Sigmoid colon (tissue), 7 donors: Measurements from ENCODE around the gene CSTB. TPM values are rescaled to one million over a fixed set of nuclear protein-coding genes. Genes with fewer than 3 reads are reported as not detected.

Experiments used
- DNase-seq: peaks from one replicate; pipeline ENCODE4 v3.0.0-alpha.2; 2019
- H3K27ac ChIP-seq, 4 donors: fragments of 200-600 bp; sonication (generic); one replicate each; pipeline ENCODE4 v1.5.1; 2016 to 2019; ENCODE audit warnings: mild to moderate bottlenecking in 1 of 4
- H3K27me3 ChIP-seq, 3 donors: fragments of 200-600 bp; sonication (generic); one replicate each; pipeline ENCODE4 v1.5.1; 2019; ENCODE audit warnings: mild to moderate bottlenecking in 1 of 3
- H3K36me3 ChIP-seq, 4 donors: fragments of 200-600 bp; sonication (generic); one replicate each; pipeline ENCODE4 v1.5.1; 2016 to 2019
- H3K4me1 ChIP-seq, 4 donors: fragments of 200-600 bp; sonication (generic); one replicate each; pipeline ENCODE4 v1.5.1; 2017 to 2019
- H3K4me3 ChIP-seq, 4 donors: fragments of 200-600 bp; sonication (generic); one replicate each; pipeline ENCODE4 v1.5.1; 2017 to 2019; ENCODE audit warnings: mild to moderate bottlenecking in 2 of 4, moderate library complexity in 1 of 4
- H3K9me3 ChIP-seq, 4 donors: fragments of 200-600 bp in 3 of 4; sonication (generic) in 3 of 4; one replicate each; pipeline versions ENCODE4 v1.5.1 to v1.6.1; 2013 to 2019
- EP300 ChIP-seq, 4 donors: sonication (generic); formaldehyde crosslinking; IDR thresholded peaks; one replicate each; pipeline ENCODE4 v1.6.1; 2017; ENCODE audit warnings: antibody characterized with exemption in 4 of 4
- POLR2A ChIP-seq, 2 donors: fragments of 450-650 bp; IDR thresholded peaks; one replicate each; pipeline ENCODE4 v1.6.1; 2016; ENCODE audit warnings: antibody characterized with exemption in 2 of 2, mild to moderate bottlenecking in 2 of 2, moderate library complexity in 2 of 2
- POLR2AphosphoS5 ChIP-seq, 4 donors: sonication (generic); formaldehyde crosslinking; IDR thresholded peaks; one replicate each; pipeline ENCODE4 v1.6.1; 2017; ENCODE audit warnings: antibody characterized with exemption in 4 of 4
- WGBS, 2 donors: extraction: QIAGEN DNeasy Blood & Tissue Kit; methylation state at CpG; one replicate each; pipeline ENCODE4 v1.1.7; 2013; 5-methylcytosine and 5-hydroxymethylcytosine counted together
- intact Hi-C: fragments of 100-400 bp; cut with DNase I; formaldehyde crosslinking; loops from one replicate; pipeline ENCODE4 v1.15.1; 2023
- polyA plus RNA-seq, 3 donors: library from polyadenylated mRNA; stranded (reverse); fragments of 200-250 nt; gene quantifications; one replicate each; pipeline ENCODE4 v1.2.3, GENCODE V29; 2013
- total RNA-seq, 4 donors: library from RNA; depleted of rRNA; stranded (reverse); fragments of >200 nt; gene quantifications; one replicate each; pipeline ENCODE4 v1.1.0, GENCODE V29; 2016
- TF ChIP-seq, protein P1 (sequence below), 4 experiments: fragments of 450-650 bp in 3 of 4; fragments of 200-600 bp in 1 of 4; IDR thresholded peaks; one replicate each; pipeline ENCODE4 v1.5.1; 2016 to 2019; ENCODE audit warnings: antibody characterized with exemption in 4 of 4, mild to moderate bottlenecking in 3 of 4, moderate library complexity in 2 of 4
- donor health status: healthy with polysubstance abuse.
- donor health status: Bipolar disorder and iron deficiency.
- donor health status: healthy.

Gene CSTB
- total and polyA plus RNA-seq, 7 donors = 7.1 to 167 (median 9.7) TPM

DNA sequence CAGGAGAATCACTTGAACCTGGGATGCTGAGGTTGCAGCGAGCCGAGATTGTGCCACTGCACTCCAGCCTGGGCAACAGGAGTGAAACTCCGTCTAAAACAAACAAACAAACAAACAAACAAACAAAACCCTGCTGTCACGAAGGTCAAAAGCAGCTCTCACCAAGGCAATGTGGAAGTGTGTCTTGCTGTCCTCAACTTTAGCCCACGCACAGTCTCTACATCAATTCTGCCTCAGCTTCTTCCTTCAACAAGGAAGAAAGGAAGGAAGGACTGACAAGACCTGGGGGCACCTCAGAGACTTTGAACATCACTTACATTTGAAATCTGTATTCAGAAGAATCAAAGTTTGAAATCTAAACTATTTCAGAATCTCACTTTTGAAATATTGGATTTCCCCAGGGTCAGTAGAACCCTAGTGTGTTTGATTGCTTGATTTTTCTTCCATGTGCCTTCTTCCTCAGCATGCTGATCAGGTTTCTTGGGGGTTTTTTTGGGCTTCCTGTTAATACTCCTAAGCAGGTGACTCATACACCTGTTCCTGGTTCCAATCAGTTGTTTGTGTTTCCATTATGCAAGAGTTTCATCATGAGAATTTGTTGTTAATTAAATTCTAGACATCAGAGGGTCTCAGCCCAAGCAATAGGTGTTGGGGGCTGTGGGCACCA is 6.5 kb upstream of the CSTB start:
- intact Hi-C loops = no loop called here
- H3K27me3 ChIP-seq = no peaks in the 10 kb centered on the region
- 81 to 83% methylated on average over 5 of the region's 5 CpGs for WGBS, 2 donors
- TF ChIP-seq POLR2A (IDR thresholded peaks at IDR 0.05) (no peak), EP300 (IDR thresholded peaks at IDR 0.05) (no peak), POLR2AphosphoS5 (IDR thresholded peaks at IDR 0.05) (no peak)
- TF ChIP-seq, protein P1, sequence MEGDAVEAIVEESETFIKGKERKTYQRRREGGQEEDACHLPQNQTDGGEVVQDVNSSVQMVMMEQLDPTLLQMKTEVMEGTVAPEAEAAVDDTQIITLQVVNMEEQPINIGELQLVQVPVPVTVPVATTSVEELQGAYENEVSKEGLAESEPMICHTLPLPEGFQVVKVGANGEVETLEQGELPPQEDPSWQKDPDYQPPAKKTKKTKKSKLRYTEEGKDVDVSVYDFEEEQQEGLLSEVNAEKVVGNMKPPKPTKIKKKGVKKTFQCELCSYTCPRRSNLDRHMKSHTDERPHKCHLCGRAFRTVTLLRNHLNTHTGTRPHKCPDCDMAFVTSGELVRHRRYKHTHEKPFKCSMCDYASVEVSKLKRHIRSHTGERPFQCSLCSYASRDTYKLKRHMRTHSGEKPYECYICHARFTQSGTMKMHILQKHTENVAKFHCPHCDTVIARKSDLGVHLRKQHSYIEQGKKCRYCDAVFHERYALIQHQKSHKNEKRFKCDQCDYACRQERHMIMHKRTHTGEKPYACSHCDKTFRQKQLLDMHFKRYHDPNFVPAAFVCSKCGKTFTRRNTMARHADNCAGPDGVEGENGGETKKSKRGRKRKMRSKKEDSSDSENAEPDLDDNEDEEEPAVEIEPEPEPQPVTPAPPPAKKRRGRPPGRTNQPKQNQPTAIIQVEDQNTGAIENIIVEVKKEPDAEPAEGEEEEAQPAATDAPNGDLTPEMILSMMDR (IDR thresholded peaks at IDR 0.05) = no peak
- no peaks in the 10 kb centered on the region for H3K36me3 ChIP-seq
- DNase-seq = no peak
- H3K9me3 ChIP-seq = no peaks in the 10 kb centered on the region
- H3K4me3 ChIP-seq = no peak overlapping the region
- no peaks in the 10 kb centered on the region for H3K4me1 ChIP-seq
- no peak overlapping the region for H3K27ac ChIP-seq

DNA sequence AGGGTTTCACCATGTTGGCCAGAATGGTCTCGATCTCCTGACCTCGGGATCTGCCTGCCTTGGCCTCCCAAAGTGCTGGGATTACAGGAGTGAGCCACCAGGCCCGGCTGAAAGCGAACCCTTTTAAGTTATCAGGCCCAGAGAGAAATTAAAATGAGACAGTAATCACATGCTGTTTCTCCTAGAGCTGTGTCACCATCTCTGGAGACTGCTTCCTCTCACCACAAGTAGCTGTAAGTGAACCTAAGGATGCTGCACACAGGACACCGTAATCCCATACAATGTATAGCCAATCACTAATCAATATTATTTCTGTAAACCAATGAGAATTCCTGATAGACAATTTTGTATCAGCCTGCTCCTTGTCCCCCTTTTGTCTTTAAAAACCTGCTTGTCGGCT is 5.7 kb upstream of the CSTB start:
- no peak overlapping the region for H3K27ac ChIP-seq
- TF ChIP-seq POLR2A (IDR thresholded peaks at IDR 0.05) (no peak), EP300 (IDR thresholded peaks at IDR 0.05) (no peak), POLR2AphosphoS5 (IDR thresholded peaks at IDR 0.05) (no peak)
- TF ChIP-seq, protein P1 (IDR thresholded peaks at IDR 0.05) = no peak
- H3K27me3 ChIP-seq = no peaks in the 10 kb centered on the region
- no peak for DNase-seq
- no peaks in the 10 kb centered on the region for H3K36me3 ChIP-seq
- H3K4me3 ChIP-seq = no peak overlapping the region
- intact Hi-C loops = no loop called here
- WGBS, 2 donors = 79 to 93% methylated on average over 6 of the region's 6 CpGs
- peaks cover 0 to under 1% (median 0%) of the 10 kb centered on the region in 4 donors for H3K4me1 ChIP-seq
- no peaks in the 10 kb centered on the region for H3K9me3 ChIP-seq

GRCh38 chr21:43779660-43780059 is 3.6 kb upstream of the CSTB start:
- intact Hi-C loops = no loop called here
- Histone ChIP-seq H3K4me3 (no peak overlapping the region), H3K36me3 (no peaks in the 10 kb centered on the region), H3K4me1 (peaks cover 0 to 15% (median 8%) of the 10 kb centered on the region in 4 donors), H3K27ac (no peak overlapping the region), H3K9me3 (no peaks in the 10 kb centered on the region), H3K27me3 (no peaks in the 10 kb centered on the region)
- 40 to 70% methylated on average over 5 of the region's 5 CpGs for WGBS, 2 donors
- TF ChIP-seq, protein P1 (IDR thresholded peaks at IDR 0.05) = no peak
- TF ChIP-seq POLR2A (IDR thresholded peaks at IDR 0.05) (no peak), EP300 (IDR thresholded peaks at IDR 0.05) (no peak), POLR2AphosphoS5 (IDR thresholded peaks at IDR 0.05) (no peak)
- DNase-seq = no peak

DNA sequence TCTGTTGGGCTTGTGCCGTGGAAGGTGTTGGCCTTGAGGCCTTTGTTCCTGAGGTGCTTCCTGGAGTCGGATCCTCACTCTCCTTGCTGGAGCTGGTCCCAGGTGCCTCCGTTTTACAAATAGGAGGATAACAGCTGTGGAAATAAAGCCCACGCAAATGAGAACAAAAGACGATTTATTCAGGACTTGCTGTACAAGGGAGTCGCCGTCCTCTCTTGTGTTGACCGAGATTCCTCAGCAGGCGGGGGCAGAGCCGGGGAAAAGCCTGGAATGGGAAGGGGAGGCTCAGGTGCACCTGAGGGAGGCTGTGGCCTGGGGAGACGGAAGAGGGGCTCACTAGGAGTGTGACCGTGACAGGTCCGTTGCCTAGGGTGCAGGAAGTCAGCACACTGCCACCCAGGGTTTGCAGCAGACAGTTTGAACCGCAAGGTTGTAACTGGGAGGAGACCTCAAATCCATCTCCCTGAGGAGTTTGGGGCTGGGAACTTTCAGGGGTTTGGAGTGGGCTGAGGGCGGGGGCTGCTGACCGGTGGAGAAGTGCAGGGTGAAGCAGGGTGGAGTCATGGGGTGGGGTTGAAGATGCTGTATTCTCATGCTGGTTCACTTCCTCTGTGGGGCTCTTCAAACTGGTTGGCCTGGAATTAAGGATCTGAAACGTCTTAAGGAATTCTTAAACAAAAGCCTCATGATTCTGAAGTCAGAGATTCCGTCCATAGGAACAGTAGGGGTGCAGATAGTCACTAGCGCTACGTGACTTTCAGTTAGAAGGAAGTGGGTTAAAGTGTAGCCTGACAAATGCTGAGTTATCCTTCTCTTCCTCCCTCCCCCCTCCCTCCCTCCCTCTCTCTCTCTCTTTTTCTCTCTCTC is 2.6 kb upstream of the CSTB start:
- intact Hi-C loops = no loop called here
- no peak for DNase-seq
- no peak for TF ChIP-seq POLR2AphosphoS5 (IDR thresholded peaks at IDR 0.05)
- no peak for TF ChIP-seq EP300 (IDR thresholded peaks at IDR 0.05)
- TF ChIP-seq POLR2A (IDR thresholded peaks at IDR 0.05) = no peak
- TF ChIP-seq, protein P1 (IDR thresholded peaks at IDR 0.05) = no peak
- no peak overlapping the region for H3K27ac ChIP-seq
- no peaks in the 10 kb centered on the region for H3K9me3 ChIP-seq
- no peak overlapping the region for H3K4me3 ChIP-seq
- WGBS, 2 donors = 24 to 51% methylated on average over 20 of the region's 20 CpGs
- H3K36me3 ChIP-seq = peaks cover 3 to 10% (median 7%) of the 10 kb centered on the region in 4 donors
- peaks cover 0 to 21% (median 13%) of the 10 kb centered on the region in 4 donors for H3K4me1 ChIP-seq
- no peaks in the 10 kb centered on the region for H3K27me3 ChIP-seq
